GM21423 (cell line): ENCODE data around the gene TPGS2.
"Not testable (repeated sequence)": the region's sequence is repeated elsewhere in the genome, so short reads cannot be mapped to it uniquely, and the experiment has no call there.

Source experiments
- ATAC-seq: cut with Tn5 transposase; IDR thresholded peaks from one replicate; pipeline ENCODE4 v1.9.1; 2021; ENCODE audit warnings: mild to moderate bottlenecking, moderate library complexity; ENCODE audit not compliant: unreplicated experiment

Gene TPGS2

DNA sequence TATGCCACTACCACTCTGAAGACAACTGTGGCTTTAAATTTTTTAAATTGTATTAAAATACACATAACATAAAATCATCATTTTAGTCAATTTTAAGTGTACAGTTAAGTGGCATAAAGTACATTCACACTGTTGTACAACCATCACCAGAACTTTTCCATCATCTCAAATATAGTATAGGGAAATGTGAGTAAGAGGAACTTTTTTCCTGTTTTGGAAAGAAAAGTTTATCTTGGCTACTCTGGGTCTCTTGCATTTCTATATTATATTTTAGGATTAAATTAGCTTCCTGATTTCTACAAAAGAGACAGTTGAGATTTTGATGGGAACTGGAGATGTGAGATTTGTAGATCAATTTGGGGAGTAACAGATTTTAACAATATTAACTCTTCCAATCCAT is 3.3 kb downstream of the TPGS2 start:
- ATAC-seq, result no peak

GRCh38 chr18:36821681-36822080 is 7.1 kb downstream of the TPGS2 start:
- no peak for ATAC-seq

DNA sequence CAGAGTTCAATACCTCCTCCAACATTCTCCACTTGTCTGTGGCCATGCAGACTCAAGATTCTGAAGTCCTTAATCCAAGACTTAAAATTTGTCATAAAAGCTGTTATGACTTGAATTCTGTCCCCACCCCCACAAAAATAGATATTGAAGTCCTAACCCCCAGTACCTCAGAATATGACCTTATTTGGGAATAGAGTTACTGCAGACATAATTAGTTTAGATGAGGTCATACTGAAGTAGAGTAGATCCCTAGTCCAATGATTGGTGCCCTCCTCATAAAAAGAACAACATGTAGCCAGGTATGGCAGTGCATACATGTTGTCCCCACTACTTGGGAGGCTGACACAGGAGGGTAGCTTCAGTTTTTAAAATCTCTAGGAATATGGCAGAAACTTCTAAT is 9.2 kb downstream of the TPGS2 start:
- no peak for ATAC-seq

DNA sequence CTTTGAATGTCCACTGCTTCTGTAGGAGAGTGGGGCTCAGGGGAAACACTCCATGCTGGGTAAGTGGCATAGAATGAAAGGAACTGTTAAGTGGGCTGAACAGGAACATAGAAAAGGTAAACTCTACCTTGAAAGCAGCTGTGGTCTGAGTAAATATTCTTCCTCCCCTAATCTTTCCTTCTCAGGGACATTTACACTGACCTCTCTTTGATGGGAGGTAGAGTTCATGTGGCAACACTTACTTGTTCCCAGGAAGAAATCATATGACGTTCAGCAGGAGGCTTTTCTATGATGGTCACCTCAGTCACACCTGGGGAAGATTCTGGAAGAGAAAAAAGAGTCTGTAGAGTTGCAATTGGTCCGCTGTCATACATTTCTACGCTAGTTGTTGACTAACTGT is 10.2 kb downstream of the TPGS2 start:
- no peak for ATAC-seq

- no peak for ATAC-seq
Measured at GRCh38 chr18:36817039-36817438, 11.8 kb downstream of the TPGS2 start.

- not testable (repeated sequence) for ATAC-seq
Measured at GRCh38 chr18:36816096-36816495, 12.7 kb downstream of the TPGS2 start.

DNA sequence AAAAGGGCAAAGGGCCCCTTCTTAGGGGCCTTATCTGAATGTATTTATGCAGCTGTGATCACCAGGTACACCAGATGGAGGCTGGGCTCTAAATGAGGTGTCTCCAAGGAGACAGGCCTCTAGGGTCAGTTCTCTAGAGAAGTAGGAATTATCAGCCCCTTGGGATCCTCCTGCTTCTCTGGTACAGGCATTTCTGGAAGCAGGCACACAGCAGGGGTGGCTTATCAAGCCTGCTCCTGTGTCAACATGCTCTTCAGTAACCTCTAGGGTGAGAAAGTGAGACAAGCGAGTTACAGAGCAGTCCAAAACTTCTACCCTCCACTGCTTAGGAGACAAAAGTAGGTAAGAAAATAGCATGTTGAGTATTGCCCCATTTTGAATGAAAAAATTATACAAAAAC is 13.8 kb downstream of the TPGS2 start:
- ATAC-seq, result no peak

GRCh38 chr18:36813824-36814223 is 15.0 kb downstream of the TPGS2 start:
- no peak for ATAC-seq

GRCh38 chr18:36813101-36813775 is 15.6 kb downstream of the TPGS2 start:
- ATAC-seq, result no peak

GRCh38 chr18:36812678-36813077 is 16.1 kb downstream of the TPGS2 start:
- no peak for ATAC-seq

- no peak for ATAC-seq
Measured at GRCh38 chr18:36811955-36812354, 16.8 kb downstream of the TPGS2 start.

- ATAC-seq, result no peak
Measured at GRCh38 chr18:36811430-36811829, 17.4 kb downstream of the TPGS2 start.

DNA sequence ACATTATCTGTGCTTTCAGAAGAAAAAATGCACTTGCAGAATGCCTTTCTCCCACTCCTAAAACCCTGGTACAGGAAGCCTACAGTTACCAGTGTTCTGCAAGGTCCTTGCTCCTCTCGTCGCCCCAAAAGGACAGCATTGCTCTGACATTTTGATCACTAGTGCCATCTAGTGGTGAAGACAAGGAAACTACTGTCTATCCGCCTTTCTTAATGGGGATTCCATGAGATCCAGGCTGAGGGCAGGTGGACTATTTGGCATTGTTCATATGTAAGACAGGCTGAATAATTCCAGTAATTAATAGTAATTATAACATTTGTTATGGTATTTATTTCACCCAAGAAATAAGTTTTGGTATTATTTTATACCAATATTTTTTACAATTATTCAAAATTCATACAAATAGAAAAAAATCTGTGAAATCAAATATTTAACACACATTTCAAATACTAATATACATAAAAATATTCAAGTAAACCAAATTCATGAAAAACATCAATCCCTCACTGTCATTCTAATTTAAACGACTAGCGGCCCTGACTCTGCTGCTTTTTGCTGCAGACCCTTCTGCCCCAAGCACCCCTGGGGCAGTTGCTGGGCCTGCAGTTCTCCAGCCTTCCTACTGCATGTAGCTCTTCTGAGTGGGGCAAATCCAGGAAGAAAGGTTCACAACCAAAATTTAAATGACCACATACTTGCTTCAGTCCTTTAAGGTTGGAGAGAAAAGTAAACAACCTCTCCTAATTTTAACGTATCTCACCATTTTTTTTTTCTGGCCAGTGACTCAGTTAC is 19.0 kb downstream of the TPGS2 start:
- peak; percentile 91 for ATAC-seq

GRCh38 chr18:36808681-36809080 is 20.1 kb downstream of the TPGS2 start:
- no peak for ATAC-seq

GRCh38 chr18:36805105-36805504 is 23.7 kb downstream of the TPGS2 start:
- no peak for ATAC-seq

GRCh38 chr18:36798738-36799473 is 29.9 kb downstream of the TPGS2 start:
- no peak for ATAC-seq

GRCh38 chr18:36792634-36793283 is 36.0 kb downstream of the TPGS2 start:
- ATAC-seq, result no peak

- ATAC-seq, result no peak
Measured at GRCh38 chr18:36786686-36787085, 42.1 kb downstream of the TPGS2 start.

GRCh38 chr18:36783792-36784191 is 45.0 kb downstream of the TPGS2 start:
- ATAC-seq, result no peak

- no peak for ATAC-seq
Measured at GRCh38 chr18:36782710-36783109, 46.1 kb downstream of the TPGS2 start.

GRCh38 chr18:36780748-36781147 is 48.1 kb downstream of the TPGS2 start:
- no peak for ATAC-seq
